Glutamatergic neuron (in vitro differentiated cells): ENCODE results near the gene FGF3. TPM values are rescaled to one million over a fixed set of nuclear protein-coding genes. Genes with fewer than 3 reads are reported as not detected.

Source experiments
- DNase-seq: peaks from one replicate; pipeline ENCODE4 v3.0.0; 2022
- H3K27ac Mint-ChIP-seq: one replicate; pipeline ENCODE4 v1.8.0; 2020; ENCODE audit warnings: mild to moderate bottlenecking, mixed read lengths, inconsistent platforms; ENCODE audit not compliant: unreplicated experiment
- H3K27me3 Mint-ChIP-seq: one replicate; pipeline ENCODE4 v1.8.0; 2020; ENCODE audit warnings: mild to moderate bottlenecking, moderate library complexity, mixed read lengths, inconsistent platforms; ENCODE audit not compliant: unreplicated experiment
- H3K36me3 Mint-ChIP-seq: one replicate; pipeline ENCODE4 v1.8.0; 2020; ENCODE audit warnings: mild to moderate bottlenecking, mixed read lengths, inconsistent platforms; ENCODE audit not compliant: unreplicated experiment
- H3K4me1 Mint-ChIP-seq: one replicate; pipeline ENCODE4 v1.8.0; 2020; ENCODE audit warnings: mild to moderate bottlenecking, low read depth, mixed read lengths, inconsistent platforms; ENCODE audit not compliant: unreplicated experiment
- H3K4me3 Mint-ChIP-seq: one replicate; pipeline ENCODE4 v1.8.0; 2020; ENCODE audit warnings: mild to moderate bottlenecking, mixed read lengths, inconsistent platforms; ENCODE audit not compliant: unreplicated experiment
- H3K9me3 Mint-ChIP-seq: one replicate; pipeline ENCODE4 v1.8.0; 2020; ENCODE audit warnings: mild to moderate bottlenecking, moderate library complexity, mixed read lengths, inconsistent platforms; ENCODE audit not compliant: unreplicated experiment
- CTCF ChIP-seq: fragments of 200-600 bp; sonication (generic); IDR thresholded peaks from one replicate; pipeline ENCODE4 v1.5.0; 2021; ENCODE audit not compliant: partially characterized antibody, unreplicated experiment
- total RNA-seq: library from RNA; stranded (reverse); fragmentation: NEBNext Ultra II Directional; extraction: Animal tissue kit (Norgen Biotek cat#: 25700); gene quantifications from one replicate; pipeline ENCODE4 v1.2.1, GENCODE V29; 2021; ENCODE audit not compliant: unreplicated experiment

FGF3 gene
- total RNA-seq, 1 donor from 2014 or later = not detected

DNA sequence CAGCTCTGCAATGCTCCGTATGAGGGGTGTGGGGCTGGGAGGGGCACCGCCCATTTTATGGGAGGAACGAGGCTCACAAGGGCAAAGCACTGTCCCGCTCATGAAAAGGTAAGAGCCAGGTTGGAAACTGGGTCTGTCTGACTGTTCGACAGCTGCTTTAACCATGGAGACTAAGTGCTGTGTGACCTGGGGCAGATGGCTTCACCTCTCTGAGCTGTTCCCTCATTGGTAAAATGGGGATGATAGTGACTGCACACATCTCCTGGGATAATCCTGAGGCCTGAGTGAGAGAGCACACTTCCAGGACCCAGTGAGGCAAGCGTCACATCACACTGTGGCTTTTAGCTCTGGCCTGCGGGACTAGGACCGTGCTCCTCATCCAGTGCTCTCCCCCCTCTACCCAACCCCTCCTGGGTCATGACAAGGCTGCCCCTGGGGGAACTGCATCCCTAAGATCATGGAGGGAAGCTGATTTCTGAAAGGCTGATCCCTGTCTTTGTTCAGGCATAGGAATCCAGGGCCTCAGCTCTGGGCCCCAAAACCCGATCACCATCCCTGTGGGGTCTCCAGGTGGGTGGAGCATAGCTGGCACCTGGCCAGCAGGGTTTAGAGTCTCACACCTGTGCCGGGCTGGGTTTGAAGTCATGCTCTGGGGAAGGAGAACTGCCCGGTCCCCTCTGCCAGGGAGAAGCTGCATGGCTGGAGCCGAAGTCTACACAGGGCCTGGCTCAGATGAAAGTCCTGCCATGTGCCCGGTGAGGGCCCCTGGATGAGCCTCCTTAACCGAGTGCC is 21.3 kb downstream of the FGF3 start:
- Mint-ChIP-seq H3K27ac (no peak overlapping the region), H3K4me3 (no peak overlapping the region), H3K4me1 (no peaks in the 10 kb centered on the region), H3K9me3 (no peaks in the 10 kb centered on the region), H3K36me3 (no peaks in the 10 kb centered on the region), H3K27me3 (peaks cover 4% of the 10 kb centered on the region)
- no peak for TF ChIP-seq CTCF
- DNase-seq = no peak

GRCh38 chr11:69797156-69797555 is 22.1 kb downstream of the FGF3 start:
- TF ChIP-seq CTCF = no peak

DNA sequence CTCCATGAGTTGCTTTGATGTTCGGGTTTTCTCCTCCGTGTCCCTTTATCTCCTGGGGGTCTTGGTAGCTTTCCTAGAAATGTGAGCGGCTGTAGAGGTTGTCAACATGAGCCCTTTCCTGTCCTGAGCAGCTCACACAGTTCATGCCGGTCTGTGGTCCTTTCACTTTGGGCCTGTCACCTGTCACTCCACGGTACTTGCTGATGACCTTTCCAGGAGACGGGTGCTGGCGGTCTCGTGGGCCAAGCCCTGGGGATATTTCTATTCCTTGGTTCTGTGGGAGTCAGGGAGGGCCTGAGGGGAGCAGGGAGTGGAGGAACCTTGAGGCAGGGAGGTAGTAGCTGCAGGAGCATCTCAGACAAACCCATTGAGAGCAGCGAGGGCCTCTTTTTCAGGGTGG is 23.2 kb downstream of the FGF3 start:
- no peak overlapping the region for H3K4me3 Mint-ChIP-seq
- TF ChIP-seq CTCF = no peak
- no peak for DNase-seq
- H3K4me1 Mint-ChIP-seq = no peaks in the 10 kb centered on the region
- peaks cover 6% of the 10 kb centered on the region for H3K27me3 Mint-ChIP-seq
- H3K9me3 Mint-ChIP-seq = no peaks in the 10 kb centered on the region
- H3K36me3 Mint-ChIP-seq = no peaks in the 10 kb centered on the region
- H3K27ac Mint-ChIP-seq = no peak overlapping the region

More at GRCh38 chr11:69797156-69797555, 22.1 kb downstream of the FGF3 start:
- H3K9me3 Mint-ChIP-seq = no peaks in the 10 kb centered on the region
- H3K27me3 Mint-ChIP-seq = peaks cover 6% of the 10 kb centered on the region
- H3K4me3 Mint-ChIP-seq = no peak overlapping the region
- no peak overlapping the region for H3K27ac Mint-ChIP-seq
- DNase-seq = no peak
- H3K4me1 Mint-ChIP-seq = no peaks in the 10 kb centered on the region
- H3K36me3 Mint-ChIP-seq = no peaks in the 10 kb centered on the region

DNA sequence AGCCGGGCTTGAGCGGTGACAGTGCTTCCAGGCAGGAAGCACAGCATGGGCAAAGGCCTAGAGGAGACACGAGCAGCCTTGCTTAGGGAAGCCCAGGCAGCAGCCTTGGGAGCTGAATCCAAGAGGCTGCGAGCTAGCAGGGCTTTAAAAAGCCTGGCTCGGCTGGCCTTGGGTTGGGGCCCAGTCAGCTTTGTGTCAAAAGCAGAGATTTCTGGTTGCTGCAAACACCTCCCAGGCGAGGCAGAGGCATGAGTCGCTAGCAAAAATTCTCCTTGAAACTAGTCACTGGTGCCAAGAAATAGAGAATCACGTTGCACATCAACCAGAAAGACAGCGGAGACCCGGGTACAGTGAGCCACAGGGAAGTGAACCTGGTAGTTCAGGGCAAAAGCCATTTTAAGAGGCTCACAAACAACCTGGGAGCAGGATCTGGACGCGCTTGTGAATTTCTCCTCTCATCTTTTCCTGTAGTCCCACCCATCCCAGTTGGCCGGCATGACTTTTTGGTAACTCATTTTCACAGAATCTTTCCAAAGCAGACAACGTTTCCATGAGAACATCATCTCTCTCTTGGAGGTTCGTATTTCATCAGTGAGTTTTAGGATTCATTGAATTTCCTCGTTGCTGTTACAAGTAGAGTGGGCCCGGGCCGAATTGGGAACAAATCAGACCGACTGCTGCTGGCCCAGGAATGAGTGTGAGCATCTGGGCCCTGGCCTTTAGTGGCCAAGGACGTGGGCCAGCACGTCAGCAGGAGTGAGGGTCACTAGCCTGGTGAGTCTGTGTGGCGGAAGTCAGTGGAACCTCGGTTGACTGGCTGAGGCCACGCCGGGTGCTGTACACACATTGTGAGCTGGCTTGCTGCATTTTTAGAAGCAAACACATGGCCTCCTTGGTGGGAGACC is 27.7 kb downstream of the FGF3 start:
- H3K36me3 Mint-ChIP-seq = no peaks in the 10 kb centered on the region
- H3K27ac Mint-ChIP-seq = no peak overlapping the region
- TF ChIP-seq CTCF = no peak
- H3K27me3 Mint-ChIP-seq = peaks cover 4% of the 10 kb centered on the region
- H3K4me1 Mint-ChIP-seq = no peaks in the 10 kb centered on the region
- no peak for DNase-seq
- H3K9me3 Mint-ChIP-seq = no peaks in the 10 kb centered on the region
- no peak overlapping the region for H3K4me3 Mint-ChIP-seq
